H7 (cell line): ENCODE data around the gene GGT5. TPM values are rescaled to one million over a fixed set of nuclear protein-coding genes. Genes with fewer than 3 reads are reported as not detected.
A peak's percentile ranks its signal among the peaks of the same experiment; 100 is the strongest.

ENCODE experiments used
- DNase-seq: peaks from one replicate; pipeline ENCODE4 v3.0.0; 2012
- H3K27me3 ChIP-seq: 2 replicates; pipeline ENCODE4 v1.6.0; 2011; ENCODE audit warnings: mild to moderate bottlenecking, low read length; ENCODE audit not compliant: control insufficient read depth, insufficient read depth
- H3K36me3 ChIP-seq: replicated peaks from 2 replicates; pipeline ENCODE4 v1.5.1; 2011; ENCODE audit warnings: low read length; ENCODE audit not compliant: control insufficient read depth, insufficient read depth
- H3K4me3 ChIP-seq: 2 replicates; pipeline ENCODE4 v1.5.1; 2011; ENCODE audit warnings: low read depth, mild to moderate bottlenecking, control low read depth, low read length, moderate library complexity; ENCODE audit not compliant: insufficient read depth
- total RNA-seq: library from RNA; depleted of rRNA; stranded (reverse); fragments of >200 nt; shearing (Covaris generic); gene quantifications from 2 replicates; pipeline ENCODE4 v1.2.3, GENCODE V29; 2014

The GGT5 gene
- total RNA-seq, 1 experiment from 2014 or later: not detected

DNA sequence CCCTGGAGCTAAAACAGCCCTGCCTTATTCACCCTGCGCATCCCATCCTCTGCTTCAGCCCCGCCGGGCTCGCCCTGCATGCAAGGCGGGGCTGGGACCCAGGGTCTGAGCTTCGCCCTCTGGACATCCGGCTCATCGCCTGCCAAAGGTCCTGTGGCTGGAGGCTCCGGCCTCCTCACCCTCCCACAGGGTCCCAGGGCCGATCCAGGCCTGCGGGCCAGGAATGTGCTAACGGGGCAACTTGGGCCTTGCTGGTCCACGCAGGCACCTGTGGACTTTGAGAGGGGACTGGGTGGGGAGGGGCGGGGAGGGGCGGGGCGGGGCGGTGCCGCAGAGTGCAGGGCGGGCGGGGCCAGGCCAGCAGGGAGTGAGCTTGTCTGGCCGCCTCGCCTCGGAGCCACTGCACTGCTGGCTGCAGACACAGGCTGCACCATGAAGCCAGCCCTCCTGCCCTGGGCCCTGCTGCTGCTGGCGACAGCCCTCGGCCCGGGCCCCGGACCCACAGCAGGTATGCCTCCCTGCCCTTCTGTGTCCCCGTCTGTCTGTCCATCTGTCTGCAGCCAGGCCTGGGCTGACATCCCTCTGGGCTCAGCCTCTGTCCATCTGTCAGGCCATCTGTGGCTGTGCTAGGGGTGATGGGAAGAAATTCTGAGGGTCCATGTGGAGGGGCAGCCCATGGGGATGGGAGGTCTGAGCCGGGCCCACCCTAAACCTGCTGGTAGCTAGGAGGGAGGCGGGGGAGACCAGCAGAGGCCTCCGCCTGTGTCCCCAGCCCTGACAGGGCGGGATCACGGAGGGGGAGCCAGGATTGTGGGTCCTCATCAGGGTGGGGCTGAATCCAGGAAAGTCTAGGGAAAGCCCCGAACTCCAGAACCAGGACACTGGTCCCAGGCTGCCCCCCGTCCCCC is 63.5 kb downstream of the GGT5 start, which contains the start of gene SUSD2:
SUSD2 (plus strand) TSS at position 400 of the 908 bp plus-strand sequence; CDS start at position 433, 33 bp downstream.
- Histone ChIP-seq H3K4me3 (no peak within 1 kb of the TSS), H3K36me3 (no peaks in the 10 kb centered on the region), H3K27me3 (no peaks in the 10 kb centered on the region)
- peak; percentile 87 for DNase-seq

DNA sequence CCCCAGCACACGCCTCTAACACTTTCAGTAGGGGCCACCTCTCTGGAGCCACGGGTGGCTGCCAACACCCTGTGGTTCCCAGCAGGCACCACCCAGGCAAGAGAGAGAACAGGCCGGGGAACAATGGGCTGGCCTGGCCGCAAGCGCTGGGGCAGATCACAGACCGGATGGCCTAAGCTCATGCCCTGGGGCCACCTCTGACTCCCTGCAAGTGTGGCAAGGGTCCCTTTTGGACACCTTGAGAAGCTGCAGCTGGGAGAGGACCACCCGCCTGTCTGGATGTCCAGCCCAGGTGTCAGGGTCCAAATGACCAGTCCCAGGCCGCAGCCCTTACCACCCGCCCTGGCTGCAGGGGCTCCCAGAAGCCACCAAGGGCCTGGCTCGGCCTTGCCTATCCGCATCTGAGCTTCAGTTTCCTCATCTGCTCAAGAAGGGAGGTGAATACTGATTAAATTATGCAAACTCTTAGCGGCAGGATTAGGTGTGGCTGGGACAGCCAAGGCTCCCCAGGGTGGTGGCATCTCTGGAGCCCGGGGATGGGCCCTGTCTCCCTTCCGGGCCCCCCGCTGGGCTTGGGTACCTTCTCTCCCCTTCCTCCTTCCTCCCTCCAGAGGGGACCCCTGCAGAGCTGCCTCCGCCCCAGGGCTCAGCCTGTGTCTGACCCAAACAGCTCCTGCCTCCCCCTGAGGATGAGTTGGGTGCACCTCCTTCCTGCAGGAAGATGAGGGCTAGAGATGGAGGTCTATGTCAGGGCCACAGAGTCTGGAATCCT is 64.4 kb downstream of the GGT5 start:
- no peak for DNase-seq
- H3K27me3 ChIP-seq: no peaks in the 10 kb centered on the region
- H3K4me3 ChIP-seq: no peak overlapping the region
- no peaks in the 10 kb centered on the region; the same call in 1 of the 2 replicates for H3K36me3 ChIP-seq

DNA sequence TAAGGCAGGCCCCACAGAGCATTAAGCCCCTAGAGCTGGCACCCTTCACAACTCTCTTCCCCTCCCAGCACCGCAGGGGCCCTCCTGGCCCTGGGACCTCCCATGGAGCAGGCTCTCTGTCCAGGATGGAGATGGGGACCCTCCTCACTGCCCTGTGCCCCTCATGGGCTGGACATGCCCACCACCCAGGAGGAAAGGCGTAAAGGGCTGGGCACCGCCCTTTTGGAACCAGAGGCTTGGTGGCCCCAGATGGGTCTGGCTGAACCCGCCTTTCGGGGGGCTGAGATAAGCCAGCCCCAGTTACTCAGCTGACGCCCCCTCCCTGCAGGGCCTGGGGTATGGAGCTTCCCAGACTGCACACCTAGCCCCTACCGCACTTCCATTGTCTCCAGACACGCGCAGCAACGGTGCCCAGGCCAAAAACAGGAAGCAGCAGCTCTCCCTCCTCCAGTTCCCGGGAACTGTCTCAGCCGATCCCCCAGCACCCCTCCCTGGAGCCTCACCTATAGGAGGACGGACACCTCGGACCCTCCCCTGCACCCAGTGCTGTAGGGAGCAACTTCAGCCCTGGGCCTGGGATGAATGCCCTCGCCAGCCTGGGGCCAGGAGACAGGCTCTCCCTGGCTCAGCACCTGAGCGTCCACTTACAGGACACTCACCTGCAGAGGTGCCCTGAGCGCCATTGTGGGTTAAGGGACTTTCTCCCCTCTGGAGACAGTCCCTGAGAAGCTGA is 65.2 kb downstream of the GGT5 start:
- H3K4me3 ChIP-seq: no peak overlapping the region
- no peaks in the 10 kb centered on the region; the same call in 1 of the 2 replicates for H3K36me3 ChIP-seq
- no peaks in the 10 kb centered on the region for H3K27me3 ChIP-seq
- no peak for DNase-seq

DNA sequence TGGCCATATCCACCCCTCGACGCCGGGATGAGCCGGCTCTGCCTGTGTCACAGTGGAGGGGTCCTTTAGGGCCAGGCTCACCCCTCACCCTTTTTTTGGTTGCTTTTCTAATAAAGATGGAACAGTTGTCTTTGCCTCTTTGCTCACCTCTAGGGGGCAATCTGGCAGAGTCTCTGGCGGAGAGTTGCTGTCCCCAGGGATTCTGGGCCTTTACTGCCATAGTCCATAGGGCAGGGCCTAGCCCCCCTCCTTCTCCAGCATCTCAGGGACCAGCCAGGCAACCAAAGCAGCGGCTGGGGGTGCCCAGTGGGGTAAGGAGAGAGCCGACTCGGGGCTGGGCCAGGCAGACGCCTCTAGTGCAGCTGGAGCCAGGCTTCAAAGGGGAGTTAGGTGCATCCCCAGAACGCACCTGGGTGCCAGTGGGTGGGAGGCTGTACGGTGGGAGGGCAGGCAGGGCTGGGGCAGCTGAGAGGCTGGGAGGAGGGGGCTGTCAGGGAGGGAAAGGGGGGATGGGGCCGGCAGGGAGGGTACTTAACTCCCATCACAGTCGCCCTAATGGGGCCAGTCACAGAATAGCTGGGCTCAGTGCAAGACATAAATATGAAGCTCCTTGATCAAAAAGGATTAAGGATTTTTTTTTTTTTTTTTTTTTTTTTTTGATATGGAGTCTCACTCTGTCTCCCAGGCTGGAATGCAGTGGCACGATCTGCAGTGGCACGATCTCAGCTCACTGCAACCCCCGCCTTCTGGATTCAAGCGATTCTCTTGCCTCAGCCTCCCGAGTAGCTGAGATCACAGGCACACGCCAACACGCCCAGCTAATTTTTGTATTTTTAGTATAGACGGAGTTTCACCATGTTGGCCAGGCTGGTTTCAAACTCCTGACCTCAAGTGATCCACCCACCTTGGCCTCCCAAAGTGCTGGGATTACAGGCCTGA is 66.1 kb downstream of the GGT5 start:
- Histone ChIP-seq H3K4me3 (no peak overlapping the region), H3K27me3 (no peaks in the 10 kb centered on the region), H3K36me3 (no peaks in the 10 kb centered on the region; the same call in 1 of the 2 replicates)
- peak; percentile 87 for DNase-seq

DNA sequence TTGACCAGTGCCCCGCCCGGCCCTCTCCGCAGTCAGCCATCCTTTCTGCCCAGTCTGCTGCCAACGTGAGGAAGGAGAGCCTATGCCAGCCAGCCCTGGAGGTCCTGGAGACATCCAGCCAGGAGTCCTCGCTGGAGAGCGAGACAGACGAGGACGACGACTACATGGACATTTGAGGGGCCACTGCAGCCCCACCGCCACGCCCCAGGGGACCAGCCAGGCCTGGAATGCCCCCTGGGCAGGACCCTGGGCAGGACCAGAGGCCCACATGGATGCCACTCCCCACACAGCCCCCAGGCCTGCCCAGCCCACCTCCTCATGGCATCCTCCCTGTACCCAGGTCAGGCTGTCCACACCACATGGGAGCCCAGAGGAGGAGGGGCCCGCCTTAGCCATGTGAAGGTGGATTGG is 66.9 kb downstream of the GGT5 start:
- peaks cover 3% of the 10 kb centered on the region for H3K36me3 ChIP-seq
- H3K4me3 ChIP-seq: no peak overlapping the region
- H3K27me3 ChIP-seq: no peaks in the 10 kb centered on the region
- DNase-seq: no peak

DNA sequence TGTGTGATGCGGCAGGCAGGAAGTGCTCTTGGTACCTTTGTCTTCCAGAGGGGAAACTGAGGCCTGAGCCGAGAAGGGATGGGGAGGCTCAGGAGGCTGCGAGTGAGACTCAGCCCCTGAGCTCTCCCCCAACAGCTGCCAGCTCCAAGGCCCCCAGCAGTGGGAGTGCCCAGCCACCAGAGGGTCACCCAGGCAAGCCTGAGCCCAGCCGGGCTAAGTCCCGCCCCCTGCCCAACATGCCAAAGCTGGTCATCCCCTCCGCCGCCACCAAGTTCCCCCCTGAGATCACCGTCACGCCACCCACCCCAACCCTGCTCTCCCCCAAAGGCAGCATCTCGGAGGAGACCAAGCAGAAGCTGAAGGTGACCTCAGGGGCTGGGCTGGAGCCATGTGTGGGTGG is 67.4 kb downstream of the GGT5 start:
- DNase-seq: no peak
- H3K4me3 ChIP-seq: no peak overlapping the region
- no peaks in the 10 kb centered on the region for H3K27me3 ChIP-seq
- peaks cover 5% of the 10 kb centered on the region for H3K36me3 ChIP-seq

DNA sequence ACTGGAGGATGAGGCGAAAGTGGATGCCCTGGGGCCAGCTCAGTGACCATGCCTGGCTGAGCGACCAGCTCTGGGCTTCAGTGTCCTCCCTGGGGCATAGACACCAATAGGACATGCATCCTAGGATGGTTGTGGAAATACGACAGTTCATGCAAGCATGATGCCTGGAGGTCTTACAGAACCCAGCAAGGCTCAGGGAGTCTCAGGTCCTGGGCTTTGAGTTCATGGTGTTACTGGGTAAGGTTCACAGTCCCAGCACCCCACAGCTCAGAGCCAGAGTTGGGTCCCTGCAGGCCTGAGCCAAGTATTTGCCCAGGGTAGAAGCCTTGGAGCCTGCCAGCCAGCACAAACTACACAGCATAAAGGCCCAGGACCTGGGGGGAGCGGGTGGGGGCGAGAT is 67.8 kb downstream of the GGT5 start:
- no peak for DNase-seq
- Histone ChIP-seq H3K4me3 (no peak overlapping the region), H3K27me3 (no peaks in the 10 kb centered on the region), H3K36me3 (peaks cover 6% of the 10 kb centered on the region)

DNA sequence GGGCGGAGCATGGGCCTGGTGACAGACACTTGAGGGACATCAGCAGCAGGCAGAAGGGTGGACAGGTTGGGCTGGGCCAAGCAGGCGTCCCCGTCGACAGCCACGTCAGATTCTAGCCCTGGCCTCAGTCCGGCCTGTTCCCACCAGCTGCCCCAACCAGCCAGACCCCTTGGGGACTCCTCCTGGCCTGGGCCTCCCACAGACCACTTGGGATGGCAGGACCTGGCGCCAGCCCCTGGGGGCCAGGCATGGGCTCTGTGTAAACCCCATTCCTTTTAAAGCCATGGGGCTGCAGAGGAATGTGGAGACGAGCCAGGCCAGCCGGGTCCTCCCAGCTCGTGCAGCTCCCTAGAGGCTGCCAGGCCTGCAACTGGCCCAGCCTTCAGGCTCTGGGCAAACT is 68.3 kb downstream of the GGT5 start:
- DNase-seq: no peak
- Histone ChIP-seq H3K36me3 (peaks cover 6% of the 10 kb centered on the region), H3K4me3 (no peak overlapping the region), H3K27me3 (no peaks in the 10 kb centered on the region)

DNA sequence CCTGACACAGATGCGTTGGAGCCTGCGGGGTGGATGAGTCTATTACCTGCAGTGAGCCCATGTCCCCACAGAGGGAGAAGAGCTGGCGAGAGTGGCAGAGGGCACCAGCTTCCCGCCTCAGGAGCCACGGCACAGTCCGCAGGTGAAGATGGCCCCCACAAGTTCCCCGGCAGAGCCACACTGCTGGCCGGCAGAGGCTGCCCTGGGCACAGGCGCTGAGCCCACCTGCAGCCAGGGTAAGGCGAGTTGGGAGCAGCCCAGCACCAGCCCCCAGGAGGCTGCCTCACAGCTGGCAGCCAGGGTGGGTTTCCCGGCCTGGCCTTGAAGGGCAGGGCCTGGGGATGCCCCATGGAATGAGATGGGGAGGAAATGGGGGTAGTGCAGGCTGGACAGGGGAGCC is 68.8 kb downstream of the GGT5 start:
- no peak for DNase-seq
- H3K4me3 ChIP-seq: no peak overlapping the region
- no peaks in the 10 kb centered on the region for H3K27me3 ChIP-seq
- peaks cover 6% of the 10 kb centered on the region for H3K36me3 ChIP-seq

DNA sequence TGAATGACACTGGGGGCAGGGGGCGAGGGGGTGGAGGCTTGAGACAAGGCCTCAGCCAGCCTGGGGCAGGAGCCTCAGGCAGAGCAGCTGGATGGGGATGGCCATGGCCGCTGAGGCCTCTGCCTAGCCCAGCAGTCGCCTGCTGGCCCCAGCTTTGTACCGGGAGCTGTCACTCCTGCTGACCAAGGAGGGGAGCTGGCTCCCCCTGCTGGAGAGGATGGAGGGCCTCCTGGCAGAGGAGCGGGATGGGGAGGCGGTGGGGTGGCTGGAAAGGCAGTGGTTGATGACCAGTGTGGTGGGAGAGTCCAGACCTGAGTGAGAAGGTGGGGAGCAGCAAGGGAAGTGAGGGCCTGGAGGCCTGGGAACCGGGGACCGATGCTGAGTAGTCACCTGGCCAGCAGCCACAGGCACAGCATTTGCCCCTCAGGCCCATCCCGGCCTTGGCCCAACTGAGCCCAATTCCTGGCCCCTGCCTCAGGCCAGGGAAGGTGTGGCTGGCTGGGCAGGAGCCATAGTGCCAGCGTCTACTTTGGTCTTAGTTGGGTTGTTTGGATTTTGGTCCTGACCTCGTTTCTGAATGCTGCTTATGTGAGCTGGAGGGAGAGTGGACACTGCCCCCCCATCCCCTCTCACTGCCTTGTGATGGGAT is 69.6 kb downstream of the GGT5 start:
- Histone ChIP-seq H3K4me3 (no peak overlapping the region), H3K27me3 (no peaks in the 10 kb centered on the region), H3K36me3 (peaks cover 6% of the 10 kb centered on the region)
- peak; percentile 96 for DNase-seq

DNA sequence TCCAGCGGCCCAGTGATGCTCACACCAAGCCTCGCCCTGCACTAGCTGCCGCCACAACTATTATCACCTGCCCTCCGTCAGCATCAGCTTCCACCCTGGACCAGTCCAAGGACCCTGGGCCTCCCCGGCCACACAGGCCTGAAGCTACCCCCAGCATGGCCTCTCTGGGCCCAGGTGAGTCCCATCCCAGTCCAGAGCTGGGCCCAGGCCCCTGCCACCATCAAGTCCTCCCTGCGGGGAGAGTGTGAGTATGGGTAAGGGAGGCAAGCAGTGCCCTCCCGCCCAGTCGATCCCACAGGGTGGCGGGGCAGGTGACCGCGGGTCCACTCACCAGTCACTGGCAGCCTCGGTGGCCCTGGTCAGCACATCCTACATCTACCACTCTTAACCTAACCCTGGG is 73.1 kb downstream of the GGT5 start:
- no peak overlapping the region for H3K4me3 ChIP-seq

DNA sequence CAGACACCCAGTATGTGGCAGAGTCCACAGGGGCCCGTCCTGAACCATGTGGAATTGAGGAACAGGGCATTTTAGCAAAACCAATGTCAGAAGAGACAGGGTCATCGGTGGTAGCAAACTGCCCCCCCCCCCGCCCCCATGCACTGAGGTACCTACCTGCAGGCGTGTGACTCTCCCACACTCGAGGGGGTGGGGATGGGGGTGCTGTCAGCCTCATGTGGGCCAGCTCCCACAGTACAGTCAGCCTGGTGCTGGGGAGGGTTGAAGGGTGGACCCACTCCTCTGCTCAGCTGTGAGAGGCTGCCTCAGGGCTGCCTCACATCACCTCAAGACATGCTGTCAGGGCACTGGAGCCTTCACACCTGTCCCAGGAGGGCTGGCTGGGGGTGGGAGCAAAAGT is 74.2 kb downstream of the GGT5 start:
- no peaks in the 10 kb centered on the region for H3K27me3 ChIP-seq

More for the DNA sequence above, 73.1 kb downstream of the GGT5 start:
- Histone ChIP-seq H3K36me3 (peaks cover 7% of the 10 kb centered on the region), H3K27me3 (no peaks in the 10 kb centered on the region)
- DNase-seq: no peak

DNA sequence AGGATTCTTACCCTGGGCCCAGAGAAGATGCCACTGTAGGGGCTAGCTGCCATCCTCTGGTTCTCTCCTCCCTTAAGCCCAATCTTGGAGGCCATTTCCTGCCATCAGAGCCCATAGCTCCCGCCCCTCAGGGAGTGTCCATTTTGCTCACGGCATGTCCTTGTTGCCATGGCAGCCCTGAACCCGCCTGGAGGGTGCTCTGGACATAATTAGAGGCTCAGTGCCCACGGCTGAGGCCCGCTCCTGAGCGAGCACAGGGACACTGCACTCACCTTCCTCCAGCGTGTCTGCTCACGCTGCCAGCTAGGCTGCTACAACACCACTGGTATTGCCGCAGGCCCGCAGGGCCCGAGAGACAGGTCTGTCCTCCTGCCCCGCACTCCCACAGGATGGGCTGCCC is 74.7 kb downstream of the GGT5 start:
- Histone ChIP-seq H3K4me3 (no peak overlapping the region), H3K27me3 (no peaks in the 10 kb centered on the region), H3K36me3 (peaks cover 14% of the 10 kb centered on the region)
- no peak for DNase-seq

More for the DNA sequence above, 74.2 kb downstream of the GGT5 start:
- Histone ChIP-seq H3K36me3 (peaks cover 10% of the 10 kb centered on the region), H3K4me3 (no peak overlapping the region)
- no peak for DNase-seq
